ENCODE data around the gene AFDN. TPM values are rescaled to one million over a fixed set of nuclear protein-coding genes. Genes with fewer than 3 reads are reported as not detected.

Gene AFDN
- total RNA-seq, 1 experiment from 2014 or later, result 177 TPM

- H3K4me3 Mint-ChIP-seq (ENCODE audit: unreplicated experiment), result no peak overlapping the region
- no peaks in the 10 kb centered on the region for H3K27me3 Mint-ChIP-seq (ENCODE audit: insufficient read depth, unreplicated experiment)
- no peaks in the 10 kb centered on the region for H3K36me3 Mint-ChIP-seq (ENCODE audit: insufficient read depth, unreplicated experiment)
- ChIA-PET CTCF (no interaction called here), POLR2A (interaction anchor here (0.6 kb wide), 1 partner anchor 20 kb away, joined by 13 read pairs; no protein-coding TSS in a partner anchor)
- peaks cover 13% of the 10 kb centered on the region for H3K4me1 Mint-ChIP-seq (ENCODE audit: low read depth, unreplicated experiment)
- no peak for TF ChIP-seq CTCF (IDR thresholded peaks at IDR 0.05; ENCODE audit: insufficient read depth in 1 of 2, low read depth in 1 of 2, low read length in 1 of 2, severe bottlenecking in 1 of 2, unreplicated experiment in 1 of 2)
- H3K4me3 ChIP-seq (ENCODE audit: low read depth, low read length), result no peak overlapping the region
- DNase-seq, result no peak
- intact Hi-C loops (cut with micrococcal nuclease; ENCODE audit: unreplicated experiment), result no loop called here
- H3K27ac Mint-ChIP-seq (ENCODE audit: unreplicated experiment), result no peak overlapping the region
- no peaks in the 10 kb centered on the region for H3K9me3 Mint-ChIP-seq (ENCODE audit: unreplicated experiment)
- H3K9me3 ChIP-seq, result no peaks in the 10 kb centered on the region
- H3K27me3 ChIP-seq (replicated peaks; ENCODE audit: control insufficient read depth, insufficient read depth, low read length), result no peaks in the 10 kb centered on the region
- BruUV-seq (replicated peaks), result no TSS peak
- peaks cover 48% of the 10 kb centered on the region for H3K4me1 ChIP-seq
- no peaks in the 10 kb centered on the region for H3K36me3 ChIP-seq (ENCODE audit: control insufficient read depth, insufficient read depth, low read length)
These were observed 12.6 kb downstream of the AFDN start for GRCh38 chr6:167839343-167839742.

GRCh38 chr6:167839755-167840154 is 13.0 kb downstream of the AFDN start:
- intact Hi-C loops (cut with micrococcal nuclease; ENCODE audit: unreplicated experiment), result no loop called here
- peaks cover 13% of the 10 kb centered on the region for H3K4me1 Mint-ChIP-seq (ENCODE audit: low read depth, unreplicated experiment)
- ChIA-PET CTCF (no interaction called here), POLR2A (interaction anchor here (0.6 kb wide), 1 partner anchor 19 kb away, joined by 13 read pairs; no protein-coding TSS in a partner anchor)
- no peaks in the 10 kb centered on the region for H3K27me3 Mint-ChIP-seq (ENCODE audit: insufficient read depth, unreplicated experiment)
- Histone ChIP-seq H3K27me3 (replicated peaks; ENCODE audit: control insufficient read depth, insufficient read depth, low read length) (no peaks in the 10 kb centered on the region), H3K9me3 (no peaks in the 10 kb centered on the region), H3K4me1 (peaks cover 48% of the 10 kb centered on the region), H3K4me3 (ENCODE audit: low read depth, low read length) (no peak overlapping the region), H3K36me3 (ENCODE audit: control insufficient read depth, insufficient read depth, low read length) (no peaks in the 10 kb centered on the region)
- BruUV-seq (replicated peaks), result no TSS peak
- no peak for TF ChIP-seq CTCF (IDR thresholded peaks at IDR 0.05; ENCODE audit: insufficient read depth in 1 of 2, low read depth in 1 of 2, low read length in 1 of 2, severe bottlenecking in 1 of 2, unreplicated experiment in 1 of 2)
- H3K36me3 Mint-ChIP-seq (ENCODE audit: insufficient read depth, unreplicated experiment), result no peaks in the 10 kb centered on the region
- no peak overlapping the region for H3K27ac Mint-ChIP-seq (ENCODE audit: unreplicated experiment)
- H3K9me3 Mint-ChIP-seq (ENCODE audit: unreplicated experiment), result no peaks in the 10 kb centered on the region
- H3K4me3 Mint-ChIP-seq (ENCODE audit: unreplicated experiment), result no peak overlapping the region
- no peak for DNase-seq

- no peak for DNase-seq
- CTCF ChIA-PET, result no interaction called here
- H3K4me3 ChIP-seq (ENCODE audit: low read depth, low read length), result no peak overlapping the region
- no peaks in the 10 kb centered on the region for H3K9me3 ChIP-seq
- TF ChIP-seq CTCF (IDR thresholded peaks at IDR 0.05; ENCODE audit: insufficient read depth in 1 of 2, low read depth in 1 of 2, low read length in 1 of 2, severe bottlenecking in 1 of 2, unreplicated experiment in 1 of 2), result no peak
- Mint-ChIP-seq H3K27me3 (ENCODE audit: insufficient read depth, unreplicated experiment) (no peaks in the 10 kb centered on the region), H3K36me3 (ENCODE audit: insufficient read depth, unreplicated experiment) (no peaks in the 10 kb centered on the region), H3K9me3 (ENCODE audit: unreplicated experiment) (no peaks in the 10 kb centered on the region), H3K4me3 (ENCODE audit: unreplicated experiment) (no peak overlapping the region), H3K27ac (ENCODE audit: unreplicated experiment) (no peak overlapping the region), H3K4me1 (ENCODE audit: low read depth, unreplicated experiment) (peaks cover 13% of the 10 kb centered on the region)
- POLR2A ChIA-PET, result no interaction called here
- H3K27me3 ChIP-seq (replicated peaks; ENCODE audit: control insufficient read depth, insufficient read depth, low read length), result no peaks in the 10 kb centered on the region
- no peaks in the 10 kb centered on the region for H3K36me3 ChIP-seq (ENCODE audit: control insufficient read depth, insufficient read depth, low read length)
- no TSS peak for BruUV-seq (replicated peaks)
- intact Hi-C loops (cut with micrococcal nuclease; ENCODE audit: unreplicated experiment), result no loop called here
- peaks cover 48% of the 10 kb centered on the region for H3K4me1 ChIP-seq
These were observed 13.4 kb downstream of the AFDN start for GRCh38 chr6:167840160-167840525.

Data from Caco-2 (cell line).